ENCODE measurements around the gene SRSF10. TPM values are rescaled to one million over a fixed set of nuclear protein-coding genes. Genes with fewer than 3 reads are reported as not detected.
"Not testable (repeated sequence)": the region's sequence is repeated elsewhere in the genome, so short reads cannot be mapped to it uniquely, and the experiment has no call there.

SRSF10 gene
- total and polyA plus RNA-seq, 10 donors = 54.5 to 146 (median 98.2) TPM

GRCh38 chr1:24009406-24009805 lies 29.3 kb upstream of the SRSF10 start:
- Histone ChIP-seq H3K27me3 (replicated peaks in 1 of 7) (peaks cover 0 to 18% (median 0%) of the 10 kb centered on the region in 7 donors), H3K9me3 (peaks cover 0 to 6% (median 0%) of the 10 kb centered on the region in 8 donors), H3K27ac (no peak overlapping the region), H3K4me3 (no peak overlapping the region), H3K36me3 (no peaks in the 10 kb centered on the region), H3K4me1 (no peaks in the 10 kb centered on the region)
- no peak for TF ChIP-seq POLR2AphosphoS5 (IDR thresholded peaks at IDR 0.05)
- TF ChIP-seq POLR2A (IDR thresholded peaks at IDR 0.05) = no peak
- TF ChIP-seq CTCF (IDR thresholded peaks at IDR 0.05 in 8 of 11, conservative IDR thresholded peaks at IDR 0.05 in 3 of 11) = no peak
- intact Hi-C loops (cut with DNase I; ENCODE audit: low total_unique reads) = no loop called here
- WGBS, 5 donors = 93 to 100% (median 95%) methylated on average over 1 of the region's 1 CpG
- no peak for DNase-seq

GRCh38 chr1:24008574-24009184 lies 28.6 kb upstream of the SRSF10 start:
- WGBS, 5 donors = 42 to 82% (median 50%) methylated on average over 2 to 3 of the region's 3 CpGs
- H3K27ac ChIP-seq; H3K4me1 ChIP-seq; DNase-seq; H3K4me3 ChIP-seq; intact Hi-C loops (cut with DNase I; ENCODE audit: low total_unique reads); H3K36me3 ChIP-seq; H3K9me3 ChIP-seq: not testable (repeated sequence)
- H3K27me3 ChIP-seq (replicated peaks in 1 of 7) = peaks cover 0 to 18% (median 0%) of the 10 kb centered on the region in 7 donors

- DNase-seq = no peak
- intact Hi-C loops (cut with DNase I; ENCODE audit: low total_unique reads) = no loop called here
- Histone ChIP-seq H3K4me1 (no peaks in the 10 kb centered on the region), H3K9me3 (peaks cover 0 to 6% (median 0%) of the 10 kb centered on the region in 8 donors), H3K27ac (no peak overlapping the region), H3K27me3 (replicated peaks in 1 of 7) (peaks cover 0 to 7% (median 0%) of the 10 kb centered on the region in 7 donors), H3K36me3 (no peaks in the 10 kb centered on the region), H3K4me3 (no peak overlapping the region)
- TF ChIP-seq POLR2A (IDR thresholded peaks at IDR 0.05) (no peak), POLR2AphosphoS5 (IDR thresholded peaks at IDR 0.05) (no peak), CTCF (IDR thresholded peaks at IDR 0.05 in 8 of 11, conservative IDR thresholded peaks at IDR 0.05 in 3 of 11) (no peak)
Measured at GRCh38 chr1:24007079-24007478, 27.0 kb upstream of the SRSF10 start.

GRCh38 chr1:24005163-24005562 lies 25.0 kb upstream of the SRSF10 start:
- no peak for DNase-seq

More at GRCh38 chr1:24005163-24005562, 25.0 kb upstream of the SRSF10 start:
- Histone ChIP-seq H3K36me3 (no peaks in the 10 kb centered on the region), H3K27ac (no peak overlapping the region), H3K4me3 (no peak overlapping the region), H3K27me3 (replicated peaks in 1 of 7) (peaks cover 0 to 7% (median 0%) of the 10 kb centered on the region in 7 donors), H3K4me1 (no peaks in the 10 kb centered on the region), H3K9me3 (peaks cover 0 to 6% (median 0%) of the 10 kb centered on the region in 8 donors)
- TF ChIP-seq POLR2AphosphoS5 (IDR thresholded peaks at IDR 0.05) = no peak
- no peak for TF ChIP-seq CTCF (IDR thresholded peaks at IDR 0.05 in 8 of 11, conservative IDR thresholded peaks at IDR 0.05 in 3 of 11)
- TF ChIP-seq POLR2A (IDR thresholded peaks at IDR 0.05) = no peak
- intact Hi-C loops (cut with DNase I; ENCODE audit: low total_unique reads) = no loop called here
- WGBS, 5 donors = 89 to 95% (median 93%) methylated on average over 3 of the region's 3 CpGs
